ENCODE data around the gene IGFBP4.

IGFBP4 gene

GRCh38 chr17:40432864-40433528 lies 10.3 kb upstream of the IGFBP4 start:
- no peak for DNase-seq

- DNase-seq = peak; percentile 10
These were observed 9.5 kb upstream of the IGFBP4 start for GRCh38 chr17:40433551-40434415.

DNA sequence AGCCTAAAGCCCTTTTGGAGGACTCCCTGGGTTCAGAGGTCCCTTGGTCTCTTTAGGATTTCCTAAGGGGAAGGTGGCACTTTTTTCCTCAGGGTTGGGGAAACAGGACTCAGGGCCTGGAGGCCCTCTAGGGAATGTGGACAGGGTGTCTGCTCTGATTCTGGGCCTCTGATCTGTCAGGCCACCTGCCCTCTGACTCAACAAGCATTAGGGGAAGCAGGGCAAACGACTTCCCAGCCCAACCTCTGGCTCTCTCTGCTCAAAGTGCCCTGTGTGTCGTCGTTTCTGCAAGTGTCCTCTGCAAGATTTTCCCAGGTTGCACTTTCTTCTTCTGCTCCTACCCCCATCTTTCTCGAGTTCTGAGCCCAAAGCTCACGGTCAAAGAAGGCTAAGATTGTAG lies 6.6 kb upstream of the IGFBP4 start:
- DNase-seq = no peak

GRCh38 chr17:40437095-40437732 lies 6.0 kb upstream of the IGFBP4 start:
- no peak for DNase-seq

DNA sequence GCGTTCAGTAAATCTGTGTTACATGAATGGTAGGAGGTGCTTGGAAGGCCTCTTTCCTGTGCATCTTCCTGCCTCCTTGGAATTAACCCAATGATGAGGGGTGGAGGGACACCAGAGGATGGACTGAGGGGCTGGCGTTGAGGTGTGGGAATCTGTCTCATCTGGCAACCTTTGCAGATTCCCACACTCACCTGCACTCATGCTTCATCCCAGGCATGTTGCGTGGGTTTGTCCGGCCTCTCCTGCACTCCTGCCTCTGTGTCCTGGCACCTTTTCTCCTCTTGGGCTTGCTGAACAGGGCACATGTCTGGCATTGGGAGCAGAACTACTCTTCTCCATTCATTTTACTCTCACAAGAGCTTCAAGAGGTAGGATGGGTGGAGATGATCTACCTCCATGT lies 3.1 kb upstream of the IGFBP4 start:
- no peak for DNase-seq

DNA sequence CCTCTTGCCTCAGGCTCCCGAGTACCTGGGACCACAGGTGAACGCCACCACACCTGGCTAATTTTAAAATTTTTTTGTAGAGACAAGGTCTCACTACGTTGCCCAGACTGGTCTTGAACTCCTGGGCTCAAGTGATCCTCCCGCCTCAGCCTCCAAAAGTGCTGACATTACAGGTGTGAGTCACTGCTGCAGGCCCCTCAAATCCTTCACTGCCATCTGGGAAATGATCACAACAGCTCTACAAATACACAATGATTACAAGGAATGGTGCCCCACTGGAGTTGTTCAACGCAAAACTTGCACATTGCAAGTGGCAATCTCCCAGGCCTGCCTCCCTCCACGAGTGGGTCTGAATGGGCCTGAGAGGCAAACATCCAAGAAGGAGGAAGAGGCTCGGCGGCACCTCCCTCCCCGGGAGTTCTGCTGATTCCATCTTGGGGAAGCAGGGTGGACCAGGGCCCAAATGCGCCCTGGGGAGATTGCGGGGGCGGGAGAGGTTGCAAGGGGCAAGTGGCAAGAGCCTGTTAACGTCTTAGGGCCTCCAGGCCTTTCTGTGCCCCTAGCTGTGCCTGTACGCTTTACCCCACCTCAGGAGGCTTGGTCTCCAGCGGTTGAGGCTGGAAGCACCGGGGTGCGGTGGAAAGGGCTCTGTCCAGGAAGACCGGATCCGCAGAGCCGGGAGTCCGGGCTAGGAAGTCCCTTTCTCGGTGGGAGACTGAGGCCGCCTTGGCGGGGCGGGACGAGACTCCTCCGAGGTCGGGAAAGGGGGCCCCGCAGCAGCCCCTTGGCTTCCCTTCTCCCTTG lies 656 bp upstream of the IGFBP4 start:
- peak; percentile 42 for DNase-seq

DNA sequence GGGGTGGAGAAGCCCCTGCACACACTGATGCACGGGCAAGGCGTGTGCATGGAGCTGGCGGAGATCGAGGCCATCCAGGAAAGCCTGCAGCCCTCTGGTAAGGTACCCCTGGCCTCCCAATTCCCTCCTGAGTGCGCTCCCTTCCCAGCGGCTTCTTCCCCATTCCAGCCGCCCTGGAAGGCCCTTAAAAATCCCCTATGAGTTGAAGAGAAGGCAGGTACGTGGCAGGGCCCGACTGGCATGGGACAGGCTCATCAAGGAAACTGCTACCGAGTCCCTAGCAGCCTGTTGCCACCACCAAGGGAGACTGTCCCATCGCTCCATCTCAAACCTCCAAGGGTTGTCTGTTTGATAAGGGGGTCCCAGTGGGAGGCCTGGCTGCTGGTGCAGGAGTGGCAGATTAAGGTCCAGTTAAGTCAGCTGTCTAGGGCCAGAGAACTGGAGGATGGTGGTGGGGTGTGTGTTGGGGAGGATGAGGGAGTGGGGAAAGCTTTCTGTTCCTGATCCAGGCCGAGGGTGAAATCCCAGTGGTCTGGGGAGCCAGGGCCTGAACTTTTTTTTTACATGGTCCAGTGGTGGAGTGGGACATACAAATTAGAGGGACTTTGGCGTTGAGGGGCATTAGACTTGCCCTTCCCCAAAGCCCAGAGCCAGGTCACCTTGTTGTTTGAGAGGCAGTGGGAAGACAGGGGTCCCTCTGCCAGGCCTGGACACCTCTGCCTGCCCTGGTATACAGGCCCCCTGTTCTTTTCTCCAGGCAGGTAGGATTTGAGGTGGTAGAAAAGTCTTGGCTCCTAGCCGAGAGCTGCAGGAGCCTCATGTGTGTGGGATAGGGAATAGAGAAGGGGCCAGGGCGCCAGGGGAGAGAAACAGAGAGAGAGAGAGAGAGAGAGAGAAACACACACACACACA lies 994 bp downstream of the IGFBP4 start:
- DNase-seq = no peak

GRCh38 chr17:40445751-40446468 lies 2.7 kb downstream of the IGFBP4 start:
- DNase-seq = no peak

GRCh38 chr17:40447148-40447644 lies 3.9 kb downstream of the IGFBP4 start:
- no peak for DNase-seq

DNA sequence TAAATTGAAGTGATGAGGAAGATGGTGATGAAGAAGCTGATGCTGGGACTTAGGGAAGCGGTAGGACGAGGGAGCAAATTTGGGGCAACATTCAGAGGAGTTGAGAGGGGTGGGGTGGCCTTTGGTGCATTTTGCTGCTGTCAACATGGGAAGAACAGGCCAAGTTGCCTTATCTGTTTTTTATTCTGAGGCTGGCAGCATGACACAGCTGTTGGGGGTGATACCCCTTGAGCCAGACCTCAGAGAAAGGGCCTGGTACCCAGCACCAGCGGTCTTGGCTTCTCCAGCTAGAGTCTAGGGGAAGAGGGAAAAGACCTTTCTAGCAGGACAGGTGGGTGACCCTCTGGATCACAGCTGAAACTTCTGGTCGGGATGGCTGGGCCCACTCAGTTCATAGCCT lies 4.6 kb downstream of the IGFBP4 start:
- DNase-seq = no peak

- DNase-seq = no peak
These were observed 5.0 kb downstream of the IGFBP4 start for GRCh38 chr17:40448213-40448638.

GRCh38 chr17:40448639-40449261 lies 5.5 kb downstream of the IGFBP4 start:
- DNase-seq = no peak

DNA sequence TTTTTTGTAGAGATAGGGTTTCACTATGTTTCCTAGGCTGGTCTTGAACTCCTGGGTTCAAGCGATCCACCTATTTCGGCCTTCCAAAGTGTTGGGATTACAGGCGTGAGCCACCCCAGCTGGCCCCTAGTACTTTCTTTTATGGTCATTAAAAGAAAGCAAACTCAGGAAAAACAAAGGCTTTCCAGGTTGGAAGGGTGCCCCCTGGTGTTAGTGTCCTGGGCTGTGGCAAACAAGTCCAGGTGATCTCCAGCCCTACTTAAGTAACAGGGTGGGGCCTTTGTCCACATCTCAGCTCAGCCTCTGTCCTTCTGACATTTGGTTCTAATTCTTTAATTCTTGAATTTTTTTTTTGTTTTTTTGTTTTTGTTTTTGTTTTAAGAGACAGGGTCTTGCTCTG lies 6.9 kb downstream of the IGFBP4 start:
- peak; percentile 58 for DNase-seq

DNA sequence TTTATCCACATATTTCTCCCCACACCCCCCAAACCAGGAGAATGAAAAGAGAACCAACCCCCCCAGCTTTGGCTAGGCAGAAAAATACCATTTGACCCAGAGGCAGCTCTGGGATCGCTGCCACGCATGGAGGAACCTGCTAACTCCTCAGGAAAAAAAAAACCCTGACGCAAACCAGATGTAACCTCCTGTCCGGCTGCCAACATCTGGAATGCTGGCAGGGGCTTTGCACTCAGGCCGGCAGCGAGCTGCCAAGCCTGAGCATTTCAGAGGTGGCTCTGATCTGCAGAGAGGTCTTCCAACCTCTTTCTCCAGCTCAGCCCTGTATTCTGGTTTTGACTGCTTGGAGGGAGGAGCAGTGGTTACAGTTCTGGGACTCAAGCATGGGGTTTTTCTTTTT lies 8.2 kb downstream of the IGFBP4 start:
- no peak for DNase-seq

DNA sequence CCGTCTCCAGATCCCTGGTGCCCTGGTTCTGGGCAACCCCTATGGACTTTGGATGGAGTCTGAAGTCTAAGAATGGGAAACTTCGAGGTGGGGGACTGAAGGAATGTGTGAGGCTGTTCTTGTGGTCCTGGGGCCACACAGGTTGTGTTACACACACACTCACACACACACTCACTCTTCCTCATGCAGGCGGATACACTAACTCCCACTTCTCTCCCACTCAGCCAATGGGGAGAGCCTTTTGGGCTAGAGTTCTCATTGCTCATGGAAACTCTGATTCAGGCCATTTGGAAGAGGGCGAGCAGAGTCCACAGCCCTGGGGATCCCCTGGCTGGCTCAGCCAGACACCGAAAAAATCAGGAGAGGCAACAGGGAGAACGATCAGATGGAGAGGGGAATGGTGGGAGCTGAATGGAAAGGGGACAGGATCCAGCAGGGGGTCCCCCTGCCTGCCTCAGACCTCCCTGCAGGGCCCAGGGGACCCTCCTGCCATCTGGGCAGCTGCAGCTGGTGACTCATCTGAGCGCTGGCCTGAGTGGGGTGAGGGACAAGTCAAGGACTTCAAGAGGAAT lies 9.1 kb downstream of the IGFBP4 start:
- no peak for DNase-seq

GRCh38 chr17:40452921-40453378 lies 9.7 kb downstream of the IGFBP4 start:
- no peak for DNase-seq

DNA sequence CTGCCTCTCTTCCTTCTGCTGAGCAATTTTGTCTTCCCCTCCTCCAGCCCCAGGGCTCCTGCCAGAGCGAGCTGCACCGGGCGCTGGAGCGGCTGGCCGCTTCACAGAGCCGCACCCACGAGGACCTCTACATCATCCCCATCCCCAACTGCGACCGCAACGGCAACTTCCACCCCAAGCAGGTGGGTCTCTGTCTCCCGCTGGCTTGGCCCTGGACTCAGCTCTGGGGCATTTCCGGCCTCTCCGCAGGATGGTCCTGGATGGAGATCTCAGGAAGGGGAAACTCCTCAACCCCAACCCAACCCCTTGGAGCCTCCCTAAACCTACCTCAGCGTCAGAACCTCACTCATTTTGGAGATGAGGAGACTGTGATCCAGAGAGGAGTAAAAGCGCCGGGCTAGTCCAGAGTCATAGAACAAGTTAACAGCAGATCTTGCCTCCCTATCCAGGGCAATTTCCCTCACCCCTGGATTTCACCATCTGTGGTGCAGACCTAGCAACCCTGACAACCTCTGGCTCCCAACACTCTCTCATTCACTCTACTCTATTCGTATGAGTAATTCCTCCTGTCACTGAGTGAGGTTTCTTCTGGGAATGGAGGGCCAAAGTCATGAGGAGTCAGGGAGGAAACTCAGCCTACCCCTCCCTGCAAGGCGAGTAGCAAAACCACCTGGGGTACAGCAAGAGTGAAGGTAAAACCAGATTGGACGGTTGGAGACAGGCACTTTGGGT lies 10.8 kb downstream of the IGFBP4 start:
- no peak for DNase-seq

DNA sequence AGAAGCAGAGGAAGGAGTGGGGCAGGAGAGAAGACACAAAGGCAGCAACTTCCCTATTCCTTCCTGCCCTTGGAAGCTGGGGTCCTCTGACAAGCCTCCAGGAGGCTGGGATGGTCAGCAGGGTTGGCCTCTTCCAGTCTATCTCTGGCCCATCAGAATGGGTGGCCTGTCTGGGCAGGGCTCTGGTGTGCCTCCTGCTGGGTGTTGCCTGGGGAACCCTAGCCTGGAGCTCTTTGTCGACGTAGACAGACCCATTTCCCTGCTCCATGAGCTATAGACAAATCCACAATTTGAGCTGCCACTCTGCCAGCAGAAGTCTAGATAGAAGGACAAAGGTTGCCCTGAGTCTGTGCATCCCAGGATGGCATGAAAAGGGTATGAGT lies 11.4 kb downstream of the IGFBP4 start:
- DNase-seq = peak; percentile 74

GRCh38 chr17:40456396-40456951 lies 13.2 kb downstream of the IGFBP4 start:
- no peak for DNase-seq

Measured in NCI-H146 (cell line).